GM10248 (cell line): Measurements from ENCODE around the gene SLC4A1AP.

Experiments
- CTCF ChIA-PET: fragments of 300-600 bp; sonication (Branson Sonifier 250); formaldehyde crosslinking; extraction: SDS; loops from one replicate; lab custom pipeline; 2021; ENCODE audit warnings: antibody characterized with exemption; lab: Yijun Ruan, JAX
- POLR2A ChIA-PET: fragments of 350-650 bp; sonication (Branson Sonifier 250); formaldehyde crosslinking; extraction: SDS; loops from one replicate; lab custom pipeline; 2020; ENCODE audit warnings: antibody characterized with exemption; lab: Yijun Ruan, JAX
- DNase-seq: peaks from one replicate; pipeline ENCODE4 v3.0.0; 2012; ENCODE audit errors: extremely low spot score
- CTCF ChIP-seq: IDR thresholded peaks from 2 replicates; pipeline ENCODE4 v1.5.1; 2012; ENCODE audit warnings: mild to moderate bottlenecking, low read depth; ENCODE audit errors: extremely low read depth, missing control alignments, control extremely low read depth

The SLC4A1AP gene

GRCh38 chr2:27652341-27652740, 11.3 kb upstream of the SLC4A1AP start:
- POLR2A ChIA-PET = no interaction called here
- DNase-seq = no peak
- CTCF ChIA-PET = interaction anchor here (0.9 to 9.4 kb wide), 2 partner anchors 11 to 30 kb away, joined by 3 to 61 read pairs; partner anchors contain the start of genes SLC4A1AP and SUPT7L
- TF ChIP-seq CTCF = no peak

- CTCF ChIA-PET = interaction anchor here (0.9 to 9.4 kb wide), 2 partner anchors 11 to 30 kb away, joined by 3 to 61 read pairs; partner anchors contain the start of genes SLC4A1AP and SUPT7L
- POLR2A ChIA-PET = no interaction called here
- TF ChIP-seq CTCF = no peak
- no peak for DNase-seq
Observed at GRCh38 chr2:27652790-27653189, 10.9 kb upstream of the SLC4A1AP start.

- DNase-seq = no peak
- TF ChIP-seq CTCF = no peak
- CTCF ChIA-PET = interaction anchor here (9.4 kb wide), 1 partner anchor 29 kb away, joined by 61 read pairs; no protein-coding TSS in a partner anchor
- POLR2A ChIA-PET = no interaction called here
Observed at GRCh38 chr2:27653397-27653796, 10.3 kb upstream of the SLC4A1AP start.

GRCh38 chr2:27655155-27655951, 8.3 kb upstream of the SLC4A1AP start:
- POLR2A ChIA-PET = no interaction called here
- CTCF ChIA-PET = interaction anchor here (0.9 to 4.5 kb wide), 5 partner anchors 8 to 56 kb away, joined by 3 to 51 read pairs (median 3); partner anchors contain the start of genes SLC4A1AP and SUPT7L
- no peak for DNase-seq

GRCh38 chr2:27661371-27661770, 2.3 kb upstream of the SLC4A1AP start:
- TF ChIP-seq CTCF = no peak
- ChIA-PET CTCF (interaction anchor here (11.0 kb wide), 1 partner anchor 21 kb away, joined by 111 read pairs; no protein-coding TSS in a partner anchor), POLR2A (no interaction called here)
- no peak for DNase-seq

More at GRCh38 chr2:27655155-27655951, 8.3 kb upstream of the SLC4A1AP start:
- no peak for TF ChIP-seq CTCF

- CTCF ChIA-PET = interaction anchor here (1.0 to 11.0 kb wide), 4 partner anchors 11 to 31 kb away, joined by 3 to 111 read pairs (median 4); no protein-coding TSS in a partner anchor
- POLR2A ChIA-PET = interaction anchor here (1.1 kb wide), 1 partner anchor 10 kb away, joined by 3 read pairs; no protein-coding TSS in a partner anchor
- TF ChIP-seq CTCF = no peak
- no peak for DNase-seq
Observed at GRCh38 chr2:27664154-27664574, 475 bp downstream of the SLC4A1AP start.
